H9 (cell line): ENCODE data around the gene MEIOSIN. TPM values are rescaled to one million over a fixed set of nuclear protein-coding genes. Genes with fewer than 3 reads are reported as not detected.

ENCODE experiments used
- DNase-seq: peaks from one replicate; pipeline ENCODE4 v3.0.0-alpha.2; 2017
- H2AFZ ChIP-seq: one replicate; pipeline ENCODE4 v1.6.1; 2013; ENCODE audit warnings: mild to moderate bottlenecking, low read length, control low read depth, moderate library complexity
- H2AK5ac ChIP-seq: 2 replicates; pipeline ENCODE4 v1.6.1; 2013; ENCODE audit warnings: low read length, control low read depth, mixed read lengths; ENCODE audit not compliant: insufficient read length
- H2BK120ac ChIP-seq: one replicate; pipeline ENCODE4 v1.6.1; 2013; ENCODE audit warnings: low read depth, mild to moderate bottlenecking, low read length, control low read depth, inconsistent platforms; ENCODE audit not compliant: poor library complexity, severe bottlenecking
- H2BK12ac ChIP-seq: 2 replicates; pipeline ENCODE4 v1.6.1; 2013; ENCODE audit warnings: low read length, control low read depth, mixed read lengths, low read depth; ENCODE audit not compliant: insufficient read length
- H2BK15ac ChIP-seq: 2 replicates; pipeline ENCODE4 v1.6.1; 2013; ENCODE audit warnings: low read depth, low read length, control low read depth
- H2BK20ac ChIP-seq: one replicate; pipeline ENCODE4 v1.6.1; 2013; ENCODE audit warnings: low read depth, mild to moderate bottlenecking, low read length, control low read depth, inconsistent platforms; ENCODE audit not compliant: poor library complexity, severe bottlenecking
- H2BK5ac ChIP-seq: 2 replicates; pipeline ENCODE4 v1.6.1; 2013; ENCODE audit warnings: low read length, control low read depth, mixed read lengths; ENCODE audit not compliant: insufficient read length
- H3K14ac ChIP-seq: 2 replicates; pipeline ENCODE4 v1.6.1; 2013; ENCODE audit warnings: low read length, control low read depth; ENCODE audit not compliant: insufficient read depth
- H3K18ac ChIP-seq: 2 replicates; pipeline ENCODE4 v1.6.1; 2013; ENCODE audit warnings: low read depth, mild to moderate bottlenecking, mixed read lengths, low read length, control low read depth; ENCODE audit not compliant: insufficient read length
- H3K23ac ChIP-seq: 2 replicates; pipeline ENCODE4 v1.6.1; 2013; ENCODE audit warnings: low read length, control low read depth, mixed read lengths, low read depth; ENCODE audit not compliant: insufficient read length
- H3K23me2 ChIP-seq: 2 replicates; pipeline ENCODE4 v1.6.1; 2013; ENCODE audit warnings: low read depth, mild to moderate bottlenecking, mixed read lengths, low read length, control low read depth; ENCODE audit not compliant: insufficient read length, poor library complexity, severe bottlenecking
- H3K27ac ChIP-seq: 2 replicates; pipeline ENCODE4 v1.5.1; 2013; ENCODE audit warnings: low read length, control low read depth, mixed read lengths, low read depth; ENCODE audit not compliant: insufficient read length
- H3K27me3 ChIP-seq: 2 replicates; pipeline ENCODE4 v1.6.1; 2013; ENCODE audit warnings: low read length, control low read depth, inconsistent platforms; ENCODE audit not compliant: insufficient read depth
- H3K4ac ChIP-seq: 2 replicates; pipeline ENCODE4 v1.6.1; 2013; ENCODE audit warnings: low read depth, mild to moderate bottlenecking, control low read depth, inconsistent platforms, low read length, moderate library complexity
- H3K4me1 ChIP-seq: 2 replicates; pipeline ENCODE4 v1.6.1; 2013; ENCODE audit warnings: low read length, control low read depth, inconsistent platforms; ENCODE audit not compliant: insufficient read depth
- H3K4me2 ChIP-seq: 2 replicates; pipeline ENCODE4 v1.6.1; 2013; ENCODE audit warnings: low read length, control low read depth, mixed read lengths; ENCODE audit not compliant: insufficient read length, insufficient read depth
- H3K56ac ChIP-seq: 2 replicates; pipeline ENCODE4 v1.6.1; 2013; ENCODE audit warnings: low read depth, mild to moderate bottlenecking, mixed read lengths, low read length, control low read depth; ENCODE audit not compliant: insufficient read length
- H3K79me1 ChIP-seq: 2 replicates; pipeline ENCODE4 v1.6.1; 2013; ENCODE audit warnings: low read depth, mild to moderate bottlenecking, moderate library complexity, low read length, control low read depth, inconsistent platforms; ENCODE audit not compliant: insufficient read depth, poor library complexity, severe bottlenecking
- H3K79me2 ChIP-seq: 2 replicates; pipeline ENCODE4 v1.6.1; 2013; ENCODE audit warnings: low read length, control low read depth, inconsistent platforms; ENCODE audit not compliant: insufficient read depth
- H3K9ac ChIP-seq: 2 replicates; pipeline ENCODE4 v1.6.1; 2013; ENCODE audit warnings: low read length, control low read depth, mixed read lengths; ENCODE audit not compliant: insufficient read length; ENCODE audit errors: extremely low read depth
- H3K9me3 ChIP-seq: one replicate; pipeline ENCODE4 v1.6.1; 2013; ENCODE audit warnings: low read depth, low read length, inconsistent platforms; ENCODE audit not compliant: control insufficient read depth
- H3T11ph ChIP-seq: one replicate; pipeline ENCODE4 v1.6.1; 2013; ENCODE audit warnings: mild to moderate bottlenecking, low read length, control low read depth, inconsistent platforms
- H4K20me1 ChIP-seq: one replicate; pipeline ENCODE4 v1.6.1; 2013; ENCODE audit not compliant: control insufficient read depth, insufficient read length, insufficient read depth
- H4K5ac ChIP-seq: 2 replicates; pipeline ENCODE4 v1.6.1; 2013; ENCODE audit warnings: low read depth, mild to moderate bottlenecking, mixed read lengths, low read length, control low read depth; ENCODE audit not compliant: insufficient read length
- H4K8ac ChIP-seq: replicated peaks from 2 replicates; pipeline ENCODE4 v1.6.1; 2013; ENCODE audit warnings: low read length, control low read depth, mixed read lengths, low read depth; ENCODE audit not compliant: insufficient read length
- H4K91ac ChIP-seq: 2 replicates; pipeline ENCODE4 v1.6.1; 2013; ENCODE audit warnings: low read depth, mild to moderate bottlenecking, moderate library complexity, mixed read lengths, low read length, control low read depth; ENCODE audit not compliant: insufficient read length
- H3K27ac Mint-ChIP-seq, 3 experiments: 2 replicates in 2 of 3; 3 replicates in 1 of 3; pipeline ENCODE4 v1.8.0; 2020 to 2021; ENCODE audit warnings: mixed read lengths in 3 of 3, mild to moderate bottlenecking in 1 of 3, moderate library complexity in 1 of 3
- H3K27me3 Mint-ChIP-seq: 2 replicates; pipeline ENCODE4 v1.8.0; 2021; ENCODE audit warnings: low read depth, mild to moderate bottlenecking, moderate library complexity, mixed read lengths
- H3K36me3 Mint-ChIP-seq, 3 experiments: 2 replicates in 2 of 3; 3 replicates in 1 of 3; pipeline ENCODE4 v1.8.0; 2020 to 2021; ENCODE audit warnings: low read depth in 3 of 3, mixed read lengths in 3 of 3; ENCODE audit not compliant: insufficient read depth in 1 of 3
- H3K4me1 Mint-ChIP-seq, 2 experiments: 2 replicates each; pipeline ENCODE4 v1.8.0; 2020; ENCODE audit warnings: mixed read lengths in 2 of 2
- H3K4me3 Mint-ChIP-seq, 2 experiments: 2 replicates in 1 of 2; 3 replicates in 1 of 2; pipeline ENCODE4 v1.8.0; 2020 to 2021; ENCODE audit warnings: mild to moderate bottlenecking in 2 of 2, mixed read lengths in 2 of 2, moderate library complexity in 1 of 2
- H3K9me3 Mint-ChIP-seq, 2 experiments: 2 replicates in 1 of 2; 3 replicates in 1 of 2; pipeline ENCODE4 v1.8.0; 2020; ENCODE audit warnings: mild to moderate bottlenecking in 2 of 2, mixed read lengths in 2 of 2, moderate library complexity in 1 of 2
- WGBS: extraction: QIAGEN DNeasy Blood & Tissue Kit; methylation state at CpG from one replicate; pipeline ENCODE4 v1.1.7; 2013; ENCODE audit warnings: missing lambda C conversion rate, low lambda C conversion rate, mixed read lengths; ENCODE audit not compliant: insufficient read length; ENCODE audit errors: extremely low coverage; 5-methylcytosine and 5-hydroxymethylcytosine counted together
- total RNA-seq: library from RNA; stranded (reverse); gene quantifications from 2 replicates; pipeline ENCODE4 v1.2.1, GENCODE V29; 2021
- TF ChIP-seq, protein P1 (sequence below): fragments of 200-600 bp; sonication (generic); conservative IDR thresholded peaks from 3 replicates; pipeline ENCODE4 v1.8.0; 2021; ENCODE audit warnings: antibody characterized with exemption, mild to moderate bottlenecking

The MEIOSIN gene
- total RNA-seq, 1 experiment from 2014 or later: not detected

DNA sequence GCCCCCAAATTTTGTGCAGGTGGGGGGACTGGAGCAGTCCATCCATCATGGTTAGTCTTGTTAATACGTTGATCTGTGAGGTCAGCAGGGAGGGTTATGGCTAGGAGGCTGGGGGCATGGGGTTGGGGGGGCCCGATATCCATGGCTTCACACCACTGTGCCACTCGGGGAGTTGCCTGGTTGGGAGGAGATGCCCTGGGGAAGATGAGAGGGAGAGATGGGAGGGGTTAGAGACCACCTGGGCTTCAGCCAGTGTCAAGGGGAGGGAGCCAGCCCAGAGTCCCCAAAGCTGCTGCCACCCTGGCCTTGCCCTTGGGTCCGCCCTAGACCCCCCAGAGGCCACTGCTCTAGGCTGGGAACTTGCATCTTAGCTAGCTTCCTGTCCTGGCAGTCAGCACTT, 50.9 kb downstream of the MEIOSIN start:
- Histone ChIP-seq H3K79me2 (no peaks in the 10 kb centered on the region), H2BK15ac (no peak overlapping the region)
- no CpG with 5 or more reads among the region's 4 CpGs for WGBS

More for the DNA sequence above, 50.9 kb downstream of the MEIOSIN start:
- H4K91ac ChIP-seq: no peak overlapping the region
- H3K9me3 ChIP-seq: no peaks in the 10 kb centered on the region
- no peaks in the 10 kb centered on the region for H4K20me1 ChIP-seq
- no peak overlapping the region; a peak in 1 of 5 replicates for H3K4me3 Mint-ChIP-seq
- no peak overlapping the region for H4K5ac ChIP-seq
- no peak overlapping the region for H2BK12ac ChIP-seq
- H3K4me1 ChIP-seq: peaks cover 3% of the 10 kb centered on the region; the same call in 1 of the 2 replicates
- H3K36me3 Mint-ChIP-seq: peaks cover 18 to 44% (median 37%) of the 10 kb centered on the region in 3 experiments
- H3K27me3 Mint-ChIP-seq: peaks cover 19% of the 10 kb centered on the region
- no peak overlapping the region for H3K56ac ChIP-seq
- H3K23me2 ChIP-seq: peaks cover 6% of the 10 kb centered on the region
- TF ChIP-seq, protein P1, sequence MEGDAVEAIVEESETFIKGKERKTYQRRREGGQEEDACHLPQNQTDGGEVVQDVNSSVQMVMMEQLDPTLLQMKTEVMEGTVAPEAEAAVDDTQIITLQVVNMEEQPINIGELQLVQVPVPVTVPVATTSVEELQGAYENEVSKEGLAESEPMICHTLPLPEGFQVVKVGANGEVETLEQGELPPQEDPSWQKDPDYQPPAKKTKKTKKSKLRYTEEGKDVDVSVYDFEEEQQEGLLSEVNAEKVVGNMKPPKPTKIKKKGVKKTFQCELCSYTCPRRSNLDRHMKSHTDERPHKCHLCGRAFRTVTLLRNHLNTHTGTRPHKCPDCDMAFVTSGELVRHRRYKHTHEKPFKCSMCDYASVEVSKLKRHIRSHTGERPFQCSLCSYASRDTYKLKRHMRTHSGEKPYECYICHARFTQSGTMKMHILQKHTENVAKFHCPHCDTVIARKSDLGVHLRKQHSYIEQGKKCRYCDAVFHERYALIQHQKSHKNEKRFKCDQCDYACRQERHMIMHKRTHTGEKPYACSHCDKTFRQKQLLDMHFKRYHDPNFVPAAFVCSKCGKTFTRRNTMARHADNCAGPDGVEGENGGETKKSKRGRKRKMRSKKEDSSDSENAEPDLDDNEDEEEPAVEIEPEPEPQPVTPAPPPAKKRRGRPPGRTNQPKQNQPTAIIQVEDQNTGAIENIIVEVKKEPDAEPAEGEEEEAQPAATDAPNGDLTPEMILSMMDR: no peak
- no peaks in the 10 kb centered on the region for H3K9me3 Mint-ChIP-seq
- peaks cover 19 to 35% of the 10 kb centered on the region in 2 experiments for H3K4me1 Mint-ChIP-seq
- DNase-seq: peak; percentile 23
- H3K4me2 ChIP-seq: no peak overlapping the region
- H3T11ph ChIP-seq: no peak overlapping the region
- no peak overlapping the region for H2AFZ ChIP-seq
- H2AK5ac ChIP-seq: no peak overlapping the region
- H3K14ac ChIP-seq: no peak overlapping the region
- H2BK5ac ChIP-seq: no peak overlapping the region
- H4K8ac ChIP-seq: no peak overlapping the region
- H3K27ac ChIP-seq: no peak overlapping the region
- H3K79me1 ChIP-seq: no peaks in the 10 kb centered on the region
- no peak overlapping the region for H3K9ac ChIP-seq
- no peaks in the 10 kb centered on the region; the same call in 1 of the 2 replicates for H3K27me3 ChIP-seq
- H3K27ac Mint-ChIP-seq: no peak overlapping the region
- no peak overlapping the region for H3K23ac ChIP-seq
- H2BK120ac ChIP-seq: no peak overlapping the region
- no peak overlapping the region for H3K4ac ChIP-seq
- H2BK20ac ChIP-seq: no peak overlapping the region
- H3K18ac ChIP-seq: no peak overlapping the region
